IPS-18c (cell line): ENCODE measurements around the gene CSMD2.

Source experiments
- H3K4me3 ChIP-seq: 2 replicates; pipeline ENCODE4 v1.7.0; 2013; ENCODE audit warnings: low read depth, mild to moderate bottlenecking, low read length, moderate library complexity; ENCODE audit not compliant: insufficient read depth
- H3K9me3 ChIP-seq: one replicate; pipeline ENCODE4 v1.6.1; 2013; ENCODE audit warnings: mild to moderate bottlenecking, low read length, moderate library complexity; ENCODE audit not compliant: control insufficient read depth, insufficient read depth

CSMD2 gene

GRCh38 chr1:33815061-33815460 is 350.0 kb downstream of the CSMD2 start:
- H3K9me3 ChIP-seq = no peaks in the 10 kb centered on the region
- no peak overlapping the region for H3K4me3 ChIP-seq

GRCh38 chr1:33814166-33814565 is 350.9 kb downstream of the CSMD2 start:
- Histone ChIP-seq H3K4me3 (no peak overlapping the region), H3K9me3 (no peaks in the 10 kb centered on the region)

GRCh38 chr1:33810571-33810970 is 354.5 kb downstream of the CSMD2 start:
- Histone ChIP-seq H3K9me3 (no peaks in the 10 kb centered on the region), H3K4me3 (no peak overlapping the region)

GRCh38 chr1:33805988-33806387 is 359.0 kb downstream of the CSMD2 start:
- no peak overlapping the region for H3K4me3 ChIP-seq
- no peaks in the 10 kb centered on the region for H3K9me3 ChIP-seq

- Histone ChIP-seq H3K4me3 (no peak overlapping the region), H3K9me3 (no peaks in the 10 kb centered on the region)
Observed at GRCh38 chr1:33802268-33802667, 362.8 kb downstream of the CSMD2 start.

- H3K4me3 ChIP-seq = no peak overlapping the region
- H3K9me3 ChIP-seq = no peaks in the 10 kb centered on the region
Observed at GRCh38 chr1:33797849-33798248, 367.2 kb downstream of the CSMD2 start.

- no peaks in the 10 kb centered on the region for H3K9me3 ChIP-seq
- H3K4me3 ChIP-seq = no peak overlapping the region
Observed at GRCh38 chr1:33792651-33793050, 372.4 kb downstream of the CSMD2 start.

GRCh38 chr1:33792216-33792615 is 372.8 kb downstream of the CSMD2 start:
- peaks cover 2% of the 10 kb centered on the region for H3K9me3 ChIP-seq
- no peak overlapping the region for H3K4me3 ChIP-seq

GRCh38 chr1:33791251-33791650 is 373.8 kb downstream of the CSMD2 start:
- no peak overlapping the region for H3K4me3 ChIP-seq
- peaks cover 2% of the 10 kb centered on the region for H3K9me3 ChIP-seq

GRCh38 chr1:33790577-33790976 is 374.5 kb downstream of the CSMD2 start:
- Histone ChIP-seq H3K9me3 (peaks cover 2% of the 10 kb centered on the region), H3K4me3 (no peak overlapping the region)

GRCh38 chr1:33784876-33785275 is 380.2 kb downstream of the CSMD2 start:
- Histone ChIP-seq H3K9me3 (peaks cover 2% of the 10 kb centered on the region), H3K4me3 (no peak overlapping the region)

- Histone ChIP-seq H3K4me3 (no peak overlapping the region), H3K9me3 (peaks cover 2% of the 10 kb centered on the region)
Observed at GRCh38 chr1:33782776-33783175, 382.3 kb downstream of the CSMD2 start.

GRCh38 chr1:33781652-33782051 is 383.4 kb downstream of the CSMD2 start:
- Histone ChIP-seq H3K9me3 (no peaks in the 10 kb centered on the region), H3K4me3 (no peak overlapping the region)

GRCh38 chr1:33777337-33777736 is 387.7 kb downstream of the CSMD2 start:
- Histone ChIP-seq H3K4me3 (no peak overlapping the region), H3K9me3 (no peaks in the 10 kb centered on the region)

GRCh38 chr1:33768821-33769220 is 396.2 kb downstream of the CSMD2 start:
- Histone ChIP-seq H3K4me3 (no peak overlapping the region), H3K9me3 (peaks cover 2% of the 10 kb centered on the region)

- peaks cover 2% of the 10 kb centered on the region for H3K9me3 ChIP-seq
Observed at GRCh38 chr1:33768106-33768505, 396.9 kb downstream of the CSMD2 start.

GRCh38 chr1:33764149-33764548 is 400.9 kb downstream of the CSMD2 start:
- Histone ChIP-seq H3K4me3 (no peak overlapping the region), H3K9me3 (peaks cover 2% of the 10 kb centered on the region)

More at GRCh38 chr1:33768106-33768505, 396.9 kb downstream of the CSMD2 start:
- H3K4me3 ChIP-seq = no peak overlapping the region

- peaks cover 2% of the 10 kb centered on the region for H3K9me3 ChIP-seq
- no peak overlapping the region for H3K4me3 ChIP-seq
Observed at GRCh38 chr1:33763406-33763805, 401.6 kb downstream of the CSMD2 start.

GRCh38 chr1:33762962-33763361 is 402.1 kb downstream of the CSMD2 start:
- no peak overlapping the region for H3K4me3 ChIP-seq
- H3K9me3 ChIP-seq = peaks cover 2% of the 10 kb centered on the region
